D341Med (cell line): ENCODE results near the gene DDTL.
A peak's percentile ranks its signal among the peaks of the same experiment; 100 is the strongest.
"Not testable (repeated sequence)": the region's sequence is repeated elsewhere in the genome, so short reads cannot be mapped to it uniquely, and the experiment has no call there.

Experiments
- DNase-seq: peaks from one replicate; pipeline ENCODE4 v3.0.0; 2012; ENCODE audit warnings: low spot score

Gene DDTL

GRCh38 chr22:23966568-23966967, at the start of gene DDTL:
TSS of gene DDTL (plus strand) at chr22:23966888. CDS start at chr22:23966915, 27 bp downstream.
- not testable (repeated sequence) for DNase-seq

GRCh38 chr22:23920267-23920611, 46.4 kb upstream of the DDTL start:
- DNase-seq: not testable (repeated sequence)

- DNase-seq: not testable (repeated sequence)
Observed at GRCh38 chr22:23921586-23922201, 45.0 kb upstream of the DDTL start.

- DNase-seq: no peak
Observed at GRCh38 chr22:23922921-23923320, 43.8 kb upstream of the DDTL start.

GRCh38 chr22:23925020-23925606, 41.6 kb upstream of the DDTL start:
- DNase-seq: no peak

GRCh38 chr22:23926561-23926960, 40.1 kb upstream of the DDTL start:
- no peak for DNase-seq

GRCh38 chr22:23938328-23939016, 28.2 kb upstream of the DDTL start:
- no peak for DNase-seq

GRCh38 chr22:23939017-23939357, 27.7 kb upstream of the DDTL start:
- no peak for DNase-seq

- not testable (repeated sequence) for DNase-seq
Observed at GRCh38 chr22:23940166-23940565, 26.5 kb upstream of the DDTL start.

GRCh38 chr22:23947391-23947790, 19.3 kb upstream of the DDTL start:
- DNase-seq: not testable (repeated sequence)

- not testable (repeated sequence) for DNase-seq
Observed at GRCh38 chr22:23949764-23950163, 16.9 kb upstream of the DDTL start.

- not testable (repeated sequence) for DNase-seq
Observed at GRCh38 chr22:23951383-23951782, 15.3 kb upstream of the DDTL start.

GRCh38 chr22:23952794-23953405, 13.8 kb upstream of the DDTL start:
- not testable (repeated sequence) for DNase-seq

- DNase-seq: not testable (repeated sequence)
Observed at GRCh38 chr22:23953485-23953884, 13.2 kb upstream of the DDTL start.

GRCh38 chr22:23954193-23954990, 12.3 kb upstream of the DDTL start:
- DNase-seq: not testable (repeated sequence)

GRCh38 chr22:23954991-23955305, 11.7 kb upstream of the DDTL start:
- DNase-seq: not testable (repeated sequence)

GRCh38 chr22:23955886-23956285, 10.8 kb upstream of the DDTL start:
- DNase-seq: not testable (repeated sequence)

- peak; percentile 76 for DNase-seq
Observed at GRCh38 chr22:23956301-23956900, 10.3 kb upstream of the DDTL start.

GRCh38 chr22:23961084-23961771, 5.5 kb upstream of the DDTL start, which contains the start of gene GSTT2B:
TSS of gene GSTT2B (minus strand) at chr22:23961195. CDS start at chr22:23961131, 64 bp downstream.
- DNase-seq: not testable (repeated sequence)

GRCh38 chr22:23966094-23966493, 594 bp upstream of the DDTL start:
- DNase-seq: not testable (repeated sequence)

GRCh38 chr22:23969071-23969470, 2.4 kb downstream of the DDTL start:
- DNase-seq: no peak
